ENCODE measurements around the gene RGS16.

The RGS16 gene

GRCh38 chr1:182587666-182588499, 16.3 kb downstream of the RGS16 start:
- ChIA-PET POLR2A (no interaction called here), CTCF (interaction anchor here (0.6 to 2.3 kb wide), 11 partner anchors 11 to 509 kb away, joined by 3 to 14 read pairs (median 4); no protein-coding TSS in a partner anchor)
- no peaks in the 10 kb centered on the region for H3K36me3 ChIP-seq (ENCODE audit: control insufficient read depth in 2 of 2, insufficient read depth in 1 of 2, low read length in 2 of 2)
- H3K4me3 ChIP-seq (ENCODE audit: low read depth, low read length): peak overlapping the region; percentile 61; the same call in 1 of the 2 replicates
- no peak for TF ChIP-seq ZNF10 (tag by site-specific recombination; IDR thresholded peaks at IDR 0.05)
- TF ChIP-seq ZNF639 (tag by site-specific recombination; IDR thresholded peaks at IDR 0.05): no peak
- TF ChIP-seq ZNF658 (tag by site-specific recombination; IDR thresholded peaks at IDR 0.05): no peak
- H3K4me1 ChIP-seq (ENCODE audit: control insufficient read depth, insufficient read depth, low read length): no peaks in the 10 kb centered on the region
- H3K27ac ChIP-seq (ENCODE audit: extremely low read depth, low read depth, low read length): no peak overlapping the region
- H3K9me3 ChIP-seq (ENCODE audit: control insufficient read depth, insufficient read depth, low read depth, low read length): no peaks in the 10 kb centered on the region

GRCh38 chr1:182587093-182587492, 17.1 kb downstream of the RGS16 start:
- Histone ChIP-seq H3K9me3 (ENCODE audit: control insufficient read depth, insufficient read depth, low read depth, low read length) (no peaks in the 10 kb centered on the region), H3K27ac (ENCODE audit: extremely low read depth, low read depth, low read length) (no peak overlapping the region), H3K4me3 (ENCODE audit: low read depth, low read length) (no peak overlapping the region), H3K4me1 (ENCODE audit: control insufficient read depth, insufficient read depth, low read length) (no peaks in the 10 kb centered on the region), H3K36me3 (ENCODE audit: control insufficient read depth in 2 of 2, insufficient read depth in 1 of 2, low read length in 2 of 2) (peaks cover 0 to 6% of the 10 kb centered on the region in 2 experiments; a peak in 1 of 3 replicates)
- TF ChIP-seq HOXA7 (CRISPR knock-in tag; IDR thresholded peaks at IDR 0.05; ENCODE audit: borderline replicate concordance) (no peak), ZNF211 (tag by site-specific recombination; IDR thresholded peaks at IDR 0.05; ENCODE audit: low read depth) (no peak), ZBTB11 (tag by site-specific recombination; conservative IDR thresholded peaks at IDR 0.05; ENCODE audit: low read depth) (no peak), ZFHX2 (tag by site-specific recombination; conservative IDR thresholded peaks at IDR 0.05) (no peak), RBAK (tag by site-specific recombination; IDR thresholded peaks at IDR 0.05) (no peak), ZNF362 (tag by site-specific recombination; IDR thresholded peaks at IDR 0.05) (no peak), BCL11A (tag by site-specific recombination; IDR thresholded peaks at IDR 0.05; ENCODE audit: low read depth) (no peak), ZNF335 (tag by site-specific recombination; conservative IDR thresholded peaks at IDR 0.05) (no peak), ZNF792 (tag by site-specific recombination; IDR thresholded peaks at IDR 0.05) (no peak), GLIS2 (tag by site-specific recombination; IDR thresholded peaks at IDR 0.05) (no peak)
- CTCF ChIA-PET: interaction anchor here (1.0 to 2.3 kb wide), 3 partner anchors 12 to 196 kb away, joined by 3 to 10 read pairs (median 6); no protein-coding TSS in a partner anchor
- POLR2A ChIA-PET: no interaction called here

GRCh38 chr1:182586380-182586779, 17.8 kb downstream of the RGS16 start:
- TF ChIP-seq ZBTB48 (tag by site-specific recombination; IDR thresholded peaks at IDR 0.05) (no peak), ZNF248 (tag by site-specific recombination; IDR thresholded peaks at IDR 0.05) (no peak), ZNF514 (tag by site-specific recombination; IDR thresholded peaks at IDR 0.05) (no peak), ZNF768 (tag by site-specific recombination; IDR thresholded peaks at IDR 0.05) (no peak), ZNF18 (tag by site-specific recombination; IDR thresholded peaks at IDR 0.05) (no peak), ZIC2 (tag by site-specific recombination; IDR thresholded peaks at IDR 0.05) (no peak), ZNF48 (tag by site-specific recombination; IDR thresholded peaks at IDR 0.05) (no peak)
- ChIA-PET CTCF (interaction anchor here (1.4 kb wide), 1 partner anchor 10 kb away, joined by 4 read pairs; no protein-coding TSS in a partner anchor), POLR2A (no interaction called here)
- peaks cover 0 to 9% of the 10 kb centered on the region in 2 experiments; a peak in 1 of 3 replicates for H3K36me3 ChIP-seq (ENCODE audit: control insufficient read depth in 2 of 2, insufficient read depth in 1 of 2, low read length in 2 of 2)
- H3K27ac ChIP-seq (ENCODE audit: extremely low read depth, low read depth, low read length): no peak overlapping the region
- no peaks in the 10 kb centered on the region for H3K4me1 ChIP-seq (ENCODE audit: control insufficient read depth, insufficient read depth, low read length)
- no peak overlapping the region for H3K4me3 ChIP-seq (ENCODE audit: low read depth, low read length)
- H3K9me3 ChIP-seq (ENCODE audit: control insufficient read depth, insufficient read depth, low read depth, low read length): no peaks in the 10 kb centered on the region

Measured in HEK293 (cell line).